Stimulated activated CD4-positive, alpha-beta T cell treated with anti-CD3 and anti-CD28 coated beads, TNF-alpha, amount 100 ng/mL, for 24 hours (primary cell): Measurements from ENCODE around the gene DUSP10.

Source experiments
- DNase-seq, 3 experiments: peaks; one replicate each; pipeline ENCODE4 v3.0.0-alpha.2; 2020; ENCODE audit warnings: low read depth in 3 of 3

The DUSP10 gene

GRCh38 chr1:221696027-221696426 is 45.9 kb downstream of the DUSP10 start:
- DNase-seq = no peak

DNA sequence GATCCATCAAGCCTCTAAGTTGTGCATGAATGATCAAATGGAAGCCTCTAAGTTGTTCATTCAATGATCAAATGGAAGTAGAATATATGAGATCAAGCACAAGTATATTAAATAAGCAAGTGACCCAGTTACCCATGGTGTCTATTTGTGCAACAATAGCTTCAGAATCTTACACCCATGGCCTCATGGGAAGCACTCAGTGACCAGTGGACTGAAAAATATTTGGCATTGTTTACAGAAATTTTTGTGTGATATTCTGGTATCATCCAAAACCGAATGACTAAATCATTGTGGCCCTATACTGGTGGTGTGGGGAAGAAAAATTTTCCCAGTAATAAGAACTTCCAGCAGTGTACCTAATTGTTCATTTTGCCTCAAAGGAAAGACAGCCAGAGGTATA is 46.6 kb downstream of the DUSP10 start:
- no peak for DNase-seq

GRCh38 chr1:221694109-221694508 is 47.8 kb downstream of the DUSP10 start:
- no peak for DNase-seq

DNA sequence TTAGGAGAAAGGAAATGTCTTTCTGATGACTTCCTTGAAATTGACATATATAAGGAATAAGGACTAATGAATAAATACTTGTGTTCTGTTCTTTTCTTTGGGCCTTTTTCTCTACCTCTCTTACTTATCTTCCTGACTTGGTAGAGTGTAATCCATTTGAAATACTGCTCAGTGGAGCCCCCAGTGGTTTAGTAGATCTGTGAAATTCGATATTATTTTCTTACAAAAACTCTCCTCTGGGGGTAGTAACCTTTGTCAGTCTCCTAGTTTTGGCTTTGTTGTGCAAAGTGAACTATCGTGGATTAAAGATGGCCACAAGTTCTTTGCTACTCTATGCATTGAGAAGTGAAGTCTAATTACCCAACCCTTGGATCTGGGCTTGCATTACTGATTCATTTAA is 48.8 kb downstream of the DUSP10 start:
- DNase-seq = no peak

DNA sequence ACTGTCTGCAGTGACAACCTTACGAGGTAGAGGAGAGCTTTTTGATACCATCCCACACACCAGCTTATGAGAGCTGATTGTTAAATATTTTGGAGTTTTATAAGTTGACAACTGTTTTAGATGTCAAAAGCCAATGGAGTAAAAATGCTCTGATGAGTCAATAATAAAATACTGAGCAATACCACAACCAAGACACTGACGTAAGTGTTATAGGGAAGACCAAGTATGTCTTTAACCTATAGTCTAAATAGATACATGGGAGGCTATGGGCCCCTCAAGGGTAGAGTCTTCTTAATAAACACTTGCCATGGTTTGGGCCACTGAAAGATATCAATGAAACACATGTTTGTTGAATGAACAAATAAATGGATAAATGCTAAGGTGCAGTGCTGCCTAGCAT is 49.2 kb downstream of the DUSP10 start:
- no peak for DNase-seq

GRCh38 chr1:221691261-221691660 is 50.6 kb downstream of the DUSP10 start:
- no peak for DNase-seq

- no peak for DNase-seq
These were observed 51.0 kb downstream of the DUSP10 start for GRCh38 chr1:221690858-221691257.

DNA sequence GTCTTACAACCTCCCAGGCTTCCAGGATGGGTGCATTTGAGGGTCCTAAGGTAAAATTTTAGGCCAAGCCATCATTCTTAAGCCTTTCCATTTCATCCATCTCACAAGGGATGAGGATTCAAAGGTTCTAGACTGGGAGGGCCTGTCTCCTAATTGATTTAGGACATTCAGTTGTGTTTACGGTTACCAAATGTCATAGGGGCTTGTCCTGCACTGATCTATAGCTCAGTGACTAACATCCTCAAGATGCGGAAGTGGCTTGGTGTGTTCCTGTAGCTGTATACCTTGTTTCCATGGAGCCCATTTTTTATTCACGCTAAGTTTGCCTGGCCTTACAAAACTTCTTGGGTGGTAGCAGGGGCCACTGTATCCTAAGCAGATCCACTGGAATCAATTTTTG is 52.8 kb downstream of the DUSP10 start:
- no peak for DNase-seq

DNA sequence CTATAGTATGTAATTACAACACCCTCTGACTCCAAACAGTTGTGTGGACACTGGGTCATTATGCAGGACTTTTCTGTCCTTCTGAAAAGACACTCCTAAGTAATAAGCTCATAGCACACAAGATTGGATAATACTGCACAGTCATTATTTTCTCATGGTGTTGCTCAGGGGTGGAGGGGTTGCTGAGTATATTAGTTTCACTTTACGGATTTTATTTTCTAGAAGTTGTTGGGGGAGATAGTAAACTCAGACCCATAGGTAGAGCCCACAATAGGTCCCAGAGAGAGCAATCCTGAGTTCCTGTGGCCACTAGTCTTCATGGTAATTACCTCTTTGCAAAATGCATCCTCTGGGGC is 53.4 kb downstream of the DUSP10 start:
- DNase-seq = no peak

GRCh38 chr1:221687836-221688487 is 53.9 kb downstream of the DUSP10 start:
- DNase-seq = no peak

DNA sequence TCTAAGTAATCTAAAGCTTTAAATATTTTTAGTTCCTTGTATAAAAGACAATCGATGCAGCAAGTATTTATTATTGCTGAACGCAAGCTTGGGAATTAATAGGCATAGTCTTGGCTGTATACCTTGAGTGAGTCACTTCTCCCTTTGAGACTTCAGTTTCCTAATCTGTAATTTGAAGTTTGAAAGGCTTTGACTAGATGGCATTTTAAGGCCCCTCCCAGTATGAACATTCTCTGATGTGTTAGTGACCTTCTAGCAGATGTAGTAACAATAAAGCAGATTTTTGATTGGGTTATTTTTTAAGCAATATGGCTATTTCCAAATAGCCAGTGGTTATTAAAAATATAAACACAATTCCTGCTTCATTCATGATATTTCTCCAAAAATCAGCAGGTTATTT is 58.2 kb downstream of the DUSP10 start:
- no peak for DNase-seq

DNA sequence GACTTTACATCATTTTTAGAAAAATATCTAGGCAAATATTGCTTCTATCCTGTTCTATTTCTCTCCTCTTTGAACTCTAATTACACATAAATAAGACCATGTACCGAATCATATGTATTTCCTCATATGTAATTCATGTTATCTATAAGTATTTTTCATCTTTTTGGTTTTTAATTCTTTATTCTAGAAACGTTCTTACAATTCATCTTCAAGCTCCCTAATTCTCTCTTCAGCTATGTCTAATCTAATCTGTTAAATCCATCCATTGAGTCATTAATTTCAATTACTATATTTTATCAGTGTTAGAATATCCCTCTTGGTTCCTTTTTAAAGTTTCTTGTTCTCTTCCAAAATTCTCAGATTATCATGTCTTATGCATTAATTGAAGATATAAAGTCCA is 61.8 kb downstream of the DUSP10 start:
- DNase-seq = no peak

- DNase-seq = no peak
These were observed 63.9 kb downstream of the DUSP10 start for GRCh38 chr1:221678014-221678413.

DNA sequence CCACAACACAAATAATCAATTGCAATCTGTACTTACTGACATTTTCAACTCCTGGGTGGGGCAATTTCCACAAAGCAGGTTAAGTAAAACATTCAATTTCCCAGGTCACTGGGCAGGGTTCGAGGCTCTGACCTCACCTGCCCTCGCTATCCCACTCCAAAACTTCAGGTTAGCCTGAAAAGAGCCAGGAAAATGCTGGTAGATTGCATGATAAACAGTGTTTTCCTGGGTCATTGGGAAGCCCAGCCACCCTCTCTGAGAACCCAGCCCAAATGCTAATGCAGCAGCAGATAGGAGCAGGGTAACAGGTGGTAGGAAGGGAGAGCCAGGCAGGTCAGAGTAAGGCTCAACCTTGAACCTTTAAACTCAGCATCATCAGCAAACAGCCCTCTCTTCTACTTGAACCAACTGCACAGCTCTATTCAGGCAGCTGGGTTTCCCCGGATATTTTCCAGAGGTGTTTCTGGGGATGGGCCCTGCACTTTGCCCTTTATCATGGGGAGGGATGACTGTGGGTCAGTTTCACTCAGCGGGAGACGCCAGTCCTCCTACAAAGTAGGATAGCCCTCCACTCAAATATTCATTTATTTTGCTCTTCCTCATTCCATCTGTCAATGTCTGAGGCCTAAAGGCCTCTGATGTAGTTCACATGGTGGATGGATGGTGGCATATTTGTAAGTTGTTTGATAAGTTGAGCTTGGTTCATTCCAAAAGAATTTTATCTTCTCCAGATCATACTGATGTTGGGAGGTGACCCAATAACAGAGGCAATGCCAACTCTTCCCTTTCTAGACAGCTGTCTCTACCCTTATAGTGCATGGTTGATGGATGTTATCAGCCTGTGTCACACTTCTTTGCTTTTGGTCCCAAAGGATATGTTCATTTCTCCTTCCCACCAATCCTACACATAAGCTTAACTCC is 65.7 kb downstream of the DUSP10 start:
- DNase-seq = no peak

DNA sequence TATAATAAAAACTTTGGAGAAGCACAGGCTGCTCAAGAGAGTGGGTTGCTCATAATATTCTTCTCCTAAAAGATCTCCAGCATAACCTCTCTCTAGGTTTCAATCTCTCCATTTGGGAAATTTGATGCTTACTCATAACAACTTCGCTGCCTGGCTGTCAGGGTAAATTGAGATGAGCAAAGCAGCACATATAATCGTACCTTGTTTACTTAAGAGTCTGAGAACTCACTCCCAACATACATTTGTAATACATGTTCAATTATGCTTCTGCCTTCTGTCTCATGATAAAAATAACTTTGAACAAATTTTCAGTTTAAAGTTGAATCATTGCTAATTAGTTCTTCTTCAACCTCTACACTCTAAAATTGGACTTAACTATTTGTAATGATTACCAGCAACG is 68.9 kb downstream of the DUSP10 start:
- DNase-seq = no peak

DNA sequence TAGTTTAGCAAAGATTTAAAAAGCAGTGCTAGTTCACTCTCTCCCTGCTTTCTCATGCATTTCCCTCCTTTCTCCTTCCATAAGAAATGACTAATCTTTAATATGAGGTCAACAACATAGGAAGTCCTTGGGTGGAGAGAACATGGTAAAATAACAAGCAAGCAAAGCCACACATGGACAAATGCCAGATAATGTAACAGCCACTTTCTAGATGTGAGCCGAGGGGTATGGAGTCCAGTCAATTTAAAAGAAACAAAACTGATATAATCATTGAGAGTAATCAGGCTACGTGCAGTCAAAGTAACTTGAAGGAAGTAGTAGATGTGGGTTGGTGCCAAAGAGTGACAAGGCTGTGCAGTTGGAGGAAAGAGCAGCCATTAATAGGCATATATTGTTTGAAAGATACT is 69.6 kb downstream of the DUSP10 start:
- DNase-seq = no peak

GRCh38 chr1:221670081-221670480 is 71.8 kb downstream of the DUSP10 start:
- no peak for DNase-seq

DNA sequence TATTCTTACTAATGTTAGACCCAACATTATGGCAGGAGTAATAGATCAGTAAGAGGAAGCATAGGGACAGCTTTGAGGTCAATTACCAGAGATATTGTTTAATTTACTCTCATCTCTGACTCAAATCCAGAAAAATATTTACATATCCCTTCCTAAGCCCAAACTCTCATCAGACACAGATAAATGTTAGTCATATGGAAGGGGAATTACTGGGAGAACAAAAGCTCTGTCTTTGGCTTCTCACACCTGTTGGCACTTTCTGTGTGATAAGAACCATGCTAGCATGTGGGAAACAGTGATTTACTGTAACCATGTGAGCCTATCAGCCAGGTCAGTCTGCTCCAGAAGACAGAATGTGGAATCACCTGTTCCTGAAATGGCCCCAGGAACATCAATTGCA is 72.4 kb downstream of the DUSP10 start:
- no peak for DNase-seq

GRCh38 chr1:221667504-221667903 is 74.4 kb downstream of the DUSP10 start:
- DNase-seq = no peak

DNA sequence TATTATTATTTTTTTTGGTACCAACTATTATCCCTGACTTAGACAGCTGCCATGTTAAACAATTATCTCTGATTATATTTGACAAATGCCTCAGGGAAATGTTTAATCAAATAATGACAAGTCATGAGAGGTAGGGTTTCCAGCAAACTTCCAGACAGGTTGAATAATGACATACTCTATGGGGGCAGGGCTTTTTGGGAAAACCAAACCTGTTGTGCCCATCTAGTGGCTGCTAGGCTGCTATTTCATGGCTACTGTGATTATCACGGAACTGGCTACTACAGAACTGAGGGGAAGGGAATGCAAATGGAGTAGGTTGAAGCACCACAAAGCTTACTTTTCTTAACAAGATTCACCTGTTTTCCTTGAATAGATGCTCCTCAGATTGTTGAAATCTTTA is 77.6 kb downstream of the DUSP10 start:
- DNase-seq = no peak

GRCh38 chr1:221663321-221663720 is 78.6 kb downstream of the DUSP10 start:
- no peak for DNase-seq

DNA sequence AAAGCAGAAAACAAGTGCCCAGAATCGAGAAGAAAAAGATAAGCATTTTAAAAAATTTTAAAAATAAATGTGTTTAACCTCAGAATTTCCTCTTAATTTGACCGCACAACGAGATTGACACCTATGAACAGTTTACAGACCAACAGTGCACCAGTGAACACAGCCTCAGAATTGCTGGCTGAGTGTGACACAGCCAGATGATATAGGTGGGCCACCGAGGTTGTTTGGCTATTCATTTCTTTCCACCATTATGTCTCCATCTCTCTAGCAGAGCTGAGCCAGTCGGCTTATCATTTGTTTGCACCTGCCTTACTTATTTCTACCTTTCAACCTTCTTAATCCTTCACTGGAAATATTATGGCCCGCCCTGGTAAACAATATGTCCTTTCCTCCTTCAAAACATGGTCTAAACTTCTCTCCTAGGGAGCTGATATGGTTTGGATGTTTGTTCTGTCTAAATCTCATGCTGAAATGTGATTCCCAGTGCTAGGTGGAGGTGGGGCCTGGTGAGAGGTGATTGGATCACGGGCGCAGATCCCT is 86.1 kb downstream of the DUSP10 start:
- no peak for DNase-seq
